Upper lobe of left lung (tissue), 6 donors: ENCODE data around the gene PLXNA4. TPM values are rescaled to one million over a fixed set of nuclear protein-coding genes. Genes with fewer than 3 reads are reported as not detected.

Source experiments
- ATAC-seq, 2 donors: fragments of 200-7000 bp; cut with Tn5 transposase; one replicate each; pipeline ENCODE4 v1.9.1; 2022; ENCODE audit warnings: mild to moderate bottlenecking in 2 of 2, moderate library complexity in 2 of 2; ENCODE audit not compliant: low FRiP score in 2 of 2
- DNase-seq, 2 donors: peaks; one replicate each; pipeline ENCODE4 v3.0.0-alpha.2; 2019 to 2020
- H3K27ac ChIP-seq, 4 donors: fragments of 200-600 bp; sonication (generic); one replicate each; pipeline ENCODE4 v1.5.1; 2016 to 2019
- H3K27me3 ChIP-seq, 4 donors: fragments of 200-600 bp; sonication (generic); one replicate each; pipeline ENCODE4 v1.5.1; 2017 to 2019
- H3K36me3 ChIP-seq, 4 donors: fragments of 200-600 bp; sonication (generic); one replicate each; pipeline ENCODE4 v1.5.1; 2016 to 2019
- H3K4me1 ChIP-seq, 4 donors: fragments of 200-600 bp; sonication (generic); one replicate each; pipeline ENCODE4 v1.5.1; 2018 to 2019
- H3K4me3 ChIP-seq, 4 donors: fragments of 200-600 bp; sonication (generic); one replicate each; pipeline ENCODE4 v1.5.1; 2017 to 2019; ENCODE audit warnings: mild to moderate bottlenecking in 2 of 4, moderate library complexity in 1 of 4
- H3K9me3 ChIP-seq, 4 donors: fragments of 200-600 bp; sonication (generic); one replicate each; pipeline ENCODE4 v1.5.1; 2018 to 2019
- CTCF ChIP-seq, 6 experiments: fragments of 450-650 bp in 4 of 6; fragments of 200-600 bp in 2 of 6; sonication (generic) in 2 of 6; IDR thresholded peaks; one replicate each; pipeline ENCODE4 v1.5.1; 2016 to 2019; ENCODE audit warnings: antibody characterized with exemption in 6 of 6
- EP300 ChIP-seq, 4 donors: sonication (generic); formaldehyde crosslinking; IDR thresholded peaks; one replicate each; pipeline ENCODE4 v1.5.1; 2017; ENCODE audit warnings: antibody characterized with exemption in 4 of 4, control low read depth in 2 of 4
- POLR2A ChIP-seq, 4 donors: fragments of 450-650 bp; IDR thresholded peaks; one replicate each; pipeline ENCODE4 v1.5.1; 2016 to 2017; ENCODE audit warnings: antibody characterized with exemption in 4 of 4, mild to moderate bottlenecking in 2 of 4
- POLR2AphosphoS5 ChIP-seq, 2 donors: sonication (generic); formaldehyde crosslinking; IDR thresholded peaks; one replicate each; pipeline ENCODE4 v1.5.1; 2017; ENCODE audit warnings: antibody characterized with exemption in 2 of 2
- WGBS, 2 donors: methylation state at CpG; one replicate each; pipeline ENCODE4 v1.1.5; 2017 to 2018; 5-methylcytosine and 5-hydroxymethylcytosine counted together
- total RNA-seq, 6 donors: library from RNA; depleted of rRNA in 4 of 6; stranded (reverse); fragments of >200 nt in 4 of 6; gene quantifications; one replicate each; pipeline versions ENCODE4 v1.1.0 to v1.2.1, GENCODE V29; 2016 to 2021
- donor health status: DM: no; HTN: no; CAD: no; lungs with moderate emphysema.
- donor health status: DM: no; HTN: yes; CAD: no; lungs with severe emphysema.

The PLXNA4 gene
- total RNA-seq, 6 donors from 2014 or later, result 1.1 to 5.9 (median 2.6) TPM

- no peak for ATAC-seq
- no peaks in the 10 kb centered on the region for H3K36me3 ChIP-seq
- H3K9me3 ChIP-seq, result no peaks in the 10 kb centered on the region
- no peak overlapping the region for H3K4me3 ChIP-seq
- H3K4me1 ChIP-seq, result peaks cover 7 to 16% (median 7%) of the 10 kb centered on the region in 4 donors
- H3K27ac ChIP-seq, result no peak overlapping the region
- TF ChIP-seq CTCF (IDR thresholded peaks at IDR 0.05), result no peak
- no peak for TF ChIP-seq POLR2A (IDR thresholded peaks at IDR 0.05)
- no peak for TF ChIP-seq POLR2AphosphoS5 (IDR thresholded peaks at IDR 0.05)
- TF ChIP-seq EP300 (IDR thresholded peaks at IDR 0.05), result no peak
- WGBS, 2 donors, result 97 to 100% methylated on average over 2 to 4 of the region's 4 CpGs
- H3K27me3 ChIP-seq, result peaks cover 0 to 14% (median 6%) of the 10 kb centered on the region in 4 donors
- DNase-seq, result peak in 1 of 2 donors; percentile 11
Observed at GRCh38 chr7:132581431-132581830, 5.2 kb upstream of the PLXNA4 start.

GRCh38 chr7:132580717-132581285 is 4.5 kb upstream of the PLXNA4 start:
- H3K4me1 ChIP-seq, result peaks cover 13 to 22% (median 13%) of the 10 kb centered on the region in 4 donors
- ATAC-seq (peak; percentile 23 to 67), DNase-seq (peak in 1 of 2 donors; percentile 57)
- H3K27me3 ChIP-seq, result peaks cover 0 to 20% (median 12%) of the 10 kb centered on the region in 4 donors
- H3K4me3 ChIP-seq, result no peak overlapping the region
- no peaks in the 10 kb centered on the region for H3K9me3 ChIP-seq
- H3K27ac ChIP-seq, result no peak overlapping the region
- 2 to 4% methylated on average over 2 to 4 of the region's 4 CpGs for WGBS, 2 donors
- TF ChIP-seq CTCF (IDR thresholded peaks at IDR 0.05) (peak; percentile 50 to 82 (median 69)), POLR2AphosphoS5 (IDR thresholded peaks at IDR 0.05) (no peak)
- H3K36me3 ChIP-seq, result no peaks in the 10 kb centered on the region

GRCh38 chr7:132580277-132580676 is 4.0 kb upstream of the PLXNA4 start:
- ATAC-seq (no peak), DNase-seq (no peak)
- peaks cover 14 to 27% (median 16%) of the 10 kb centered on the region in 4 donors for H3K4me1 ChIP-seq
- 20 to 67% methylated on average over 1 of the region's 1 CpG for WGBS, 2 donors
- TF ChIP-seq POLR2A (IDR thresholded peaks at IDR 0.05), result no peak
- no peak for TF ChIP-seq EP300 (IDR thresholded peaks at IDR 0.05)
- no peak for TF ChIP-seq CTCF (IDR thresholded peaks at IDR 0.05)
- TF ChIP-seq POLR2AphosphoS5 (IDR thresholded peaks at IDR 0.05), result no peak
- H3K27me3 ChIP-seq, result peaks cover 0 to 25% (median 15%) of the 10 kb centered on the region in 4 donors
- H3K9me3 ChIP-seq, result no peaks in the 10 kb centered on the region
- H3K4me3 ChIP-seq, result no peak overlapping the region
- no peaks in the 10 kb centered on the region for H3K36me3 ChIP-seq
- H3K27ac ChIP-seq, result no peak overlapping the region

GRCh38 chr7:132579260-132579899 is 3.1 kb upstream of the PLXNA4 start:
- ATAC-seq, result no peak
- TF ChIP-seq POLR2AphosphoS5 (IDR thresholded peaks at IDR 0.05) (no peak), EP300 (IDR thresholded peaks at IDR 0.05) (no peak), CTCF (IDR thresholded peaks at IDR 0.05) (no peak), POLR2A (IDR thresholded peaks at IDR 0.05) (no peak)
- Histone ChIP-seq H3K27me3 (peaks cover 0 to 28% (median 17%) of the 10 kb centered on the region in 4 donors), H3K9me3 (no peaks in the 10 kb centered on the region), H3K4me1 (peaks cover 14 to 29% (median 16%) of the 10 kb centered on the region in 4 donors), H3K36me3 (no peaks in the 10 kb centered on the region), H3K4me3 (no peak overlapping the region), H3K27ac (no peak overlapping the region)
- 81 to 83% methylated on average over 10 of the region's 10 CpGs for WGBS, 2 donors
- DNase-seq, result peak in 1 of 2 donors; percentile 17
